Memory B cell (primary cell): ENCODE data around the gene LACC1.
A peak's percentile ranks its signal among the peaks of the same experiment; 100 is the strongest.

ENCODE experiments used
- ATAC-seq: fragments of 150-1000 bp; cut with Tn5 transposase; 2 replicates; pipeline ENCODE4 v1.10.0; 2021; ENCODE audit warnings: low read depth, mild to moderate bottlenecking, moderate library complexity
- DNase-seq, 2 donors: peaks; one replicate each; pipeline ENCODE4 v3.0.0; 2022; ENCODE audit warnings: low spot score in 2 of 2
- H3K27ac Mint-ChIP-seq: one replicate; pipeline ENCODE4 v1.8.0; 2022; ENCODE audit warnings: mild to moderate bottlenecking, moderate library complexity, mixed read lengths
- H3K27me3 Mint-ChIP-seq: one replicate; pipeline ENCODE4 v1.8.0; 2022; ENCODE audit warnings: mixed read lengths
- H3K36me3 Mint-ChIP-seq: one replicate; pipeline ENCODE4 v1.8.0; 2022; ENCODE audit warnings: mild to moderate bottlenecking, mixed read lengths
- H3K4me1 Mint-ChIP-seq: one replicate; pipeline ENCODE4 v1.8.0; 2022; ENCODE audit warnings: mixed read lengths
- H3K4me3 Mint-ChIP-seq: one replicate; pipeline ENCODE4 v1.8.0; 2022; ENCODE audit warnings: mild to moderate bottlenecking, moderate library complexity, mixed read lengths
- H3K9me3 Mint-ChIP-seq: one replicate; pipeline ENCODE4 v1.8.0; 2022; ENCODE audit warnings: mixed read lengths

Gene LACC1

GRCh38 chr13:43876366-43876765, 3.3 kb upstream of the LACC1 start:
- Mint-ChIP-seq H3K27me3 (no peaks in the 10 kb centered on the region), H3K4me3 (no peak overlapping the region), H3K36me3 (no peaks in the 10 kb centered on the region), H3K4me1 (peaks cover 27% of the 10 kb centered on the region), H3K27ac (no peak overlapping the region), H3K9me3 (no peaks in the 10 kb centered on the region)
- no peak for DNase-seq
- ATAC-seq, result no peak

- ATAC-seq, result no peak
- no peaks in the 10 kb centered on the region for H3K9me3 Mint-ChIP-seq
- H3K4me3 Mint-ChIP-seq, result peak overlapping the region; percentile 15
- H3K27me3 Mint-ChIP-seq, result no peaks in the 10 kb centered on the region
- H3K4me1 Mint-ChIP-seq, result peaks cover 27% of the 10 kb centered on the region
- peak overlapping the region; percentile 98 for H3K27ac Mint-ChIP-seq
- no peaks in the 10 kb centered on the region for H3K36me3 Mint-ChIP-seq
- DNase-seq, result no peak
These were observed 2.4 kb upstream of the LACC1 start for GRCh38 chr13:43877326-43877725.

GRCh38 chr13:43877766-43878165, 1.9 kb upstream of the LACC1 start:
- peak overlapping the region; percentile 98 for H3K27ac Mint-ChIP-seq
- ATAC-seq (no peak), DNase-seq (no peak)
- no peaks in the 10 kb centered on the region for H3K9me3 Mint-ChIP-seq
- peaks cover 27% of the 10 kb centered on the region for H3K4me1 Mint-ChIP-seq
- no peaks in the 10 kb centered on the region for H3K36me3 Mint-ChIP-seq
- H3K4me3 Mint-ChIP-seq, result peak overlapping the region; percentile 52
- H3K27me3 Mint-ChIP-seq, result no peaks in the 10 kb centered on the region

- H3K27ac Mint-ChIP-seq, result peak within 1 kb of the TSS; percentile 98
- H3K36me3 Mint-ChIP-seq, result peaks cover under 1% of the 10 kb centered on the region
These were observed 581 bp upstream of the LACC1 start, which contains the start of gene CCDC122 for GRCh38 chr13:43878892-43879754. TSS of gene CCDC122 (minus strand) at chr13:43879740. CDS start at chr13:43869376, 10,364 bp downstream.

GRCh38 chr13:43880214-43880855, 631 bp downstream of the LACC1 start:
- no peak for ATAC-seq
- Mint-ChIP-seq H3K36me3 (peaks cover 3% of the 10 kb centered on the region), H3K27ac (peak overlapping the region; percentile 98), H3K9me3 (no peaks in the 10 kb centered on the region), H3K4me1 (peaks cover 27% of the 10 kb centered on the region), H3K27me3 (no peaks in the 10 kb centered on the region), H3K4me3 (peak overlapping the region; percentile 97)
- DNase-seq, result no peak

More at GRCh38 chr13:43878892-43879754, 581 bp upstream of the LACC1 start, which contains the start of gene CCDC122:
- H3K4me1 Mint-ChIP-seq, result peaks cover 27% of the 10 kb centered on the region
- no peaks in the 10 kb centered on the region for H3K27me3 Mint-ChIP-seq
- H3K4me3 Mint-ChIP-seq, result peak within 1 kb of the TSS; percentile 97
- peak; percentile 73 to 77 for DNase-seq
- peak; percentile 86 for ATAC-seq
- H3K9me3 Mint-ChIP-seq, result no peaks in the 10 kb centered on the region

GRCh38 chr13:43880926-43881325, 1.2 kb downstream of the LACC1 start:
- DNase-seq (no peak), ATAC-seq (no peak)
- Mint-ChIP-seq H3K27me3 (no peaks in the 10 kb centered on the region), H3K27ac (no peak overlapping the region), H3K4me1 (peaks cover 27% of the 10 kb centered on the region), H3K36me3 (peaks cover 6% of the 10 kb centered on the region), H3K4me3 (no peak overlapping the region), H3K9me3 (no peaks in the 10 kb centered on the region)

- Mint-ChIP-seq H3K4me1 (peaks cover 27% of the 10 kb centered on the region), H3K4me3 (no peak overlapping the region), H3K27me3 (no peaks in the 10 kb centered on the region), H3K36me3 (peaks cover 6% of the 10 kb centered on the region), H3K27ac (no peak overlapping the region), H3K9me3 (no peaks in the 10 kb centered on the region)
- DNase-seq (no peak), ATAC-seq (no peak)
These were observed 1.9 kb downstream of the LACC1 start for GRCh38 chr13:43881580-43881979.

- Mint-ChIP-seq H3K4me1 (peaks cover 14% of the 10 kb centered on the region), H3K9me3 (no peaks in the 10 kb centered on the region), H3K36me3 (peaks cover 6% of the 10 kb centered on the region), H3K27me3 (no peaks in the 10 kb centered on the region), H3K27ac (no peak overlapping the region), H3K4me3 (no peak overlapping the region)
- DNase-seq (no peak), ATAC-seq (no peak)
These were observed 3.9 kb downstream of the LACC1 start for GRCh38 chr13:43883631-43884030.

GRCh38 chr13:43884222-43884621, 4.5 kb downstream of the LACC1 start:
- Mint-ChIP-seq H3K4me1 (peaks cover 11% of the 10 kb centered on the region), H3K27me3 (no peaks in the 10 kb centered on the region), H3K36me3 (peaks cover 6% of the 10 kb centered on the region), H3K27ac (no peak overlapping the region), H3K9me3 (no peaks in the 10 kb centered on the region), H3K4me3 (no peak overlapping the region)
- ATAC-seq, result no peak
- no peak for DNase-seq

GRCh38 chr13:43894438-43894837, 14.7 kb downstream of the LACC1 start:
- Mint-ChIP-seq H3K4me3 (no peak overlapping the region), H3K27me3 (no peaks in the 10 kb centered on the region), H3K4me1 (peaks cover 2% of the 10 kb centered on the region), H3K27ac (no peak overlapping the region), H3K36me3 (peaks cover 5% of the 10 kb centered on the region), H3K9me3 (no peaks in the 10 kb centered on the region)
- DNase-seq (no peak), ATAC-seq (no peak)

- ATAC-seq (no peak), DNase-seq (no peak)
- Mint-ChIP-seq H3K4me3 (no peak overlapping the region), H3K27ac (no peak overlapping the region), H3K9me3 (no peaks in the 10 kb centered on the region), H3K36me3 (peaks cover 3% of the 10 kb centered on the region), H3K27me3 (no peaks in the 10 kb centered on the region), H3K4me1 (peaks cover 2% of the 10 kb centered on the region)
These were observed 16.2 kb downstream of the LACC1 start for GRCh38 chr13:43895940-43896339.

- H3K4me3 Mint-ChIP-seq, result no peak overlapping the region
- peaks cover 14% of the 10 kb centered on the region for H3K27me3 Mint-ChIP-seq
- H3K9me3 Mint-ChIP-seq, result no peaks in the 10 kb centered on the region
- peak; percentile 63 for ATAC-seq
- no peak overlapping the region for H3K27ac Mint-ChIP-seq
- peak in 1 of 2 donors; percentile 60 for DNase-seq
- H3K36me3 Mint-ChIP-seq, result no peaks in the 10 kb centered on the region
- no peaks in the 10 kb centered on the region for H3K4me1 Mint-ChIP-seq
These were observed 25.8 kb downstream of the LACC1 start for GRCh38 chr13:43905435-43906031.

- Mint-ChIP-seq H3K4me3 (no peak overlapping the region), H3K27ac (no peak overlapping the region), H3K4me1 (no peaks in the 10 kb centered on the region), H3K9me3 (no peaks in the 10 kb centered on the region), H3K36me3 (no peaks in the 10 kb centered on the region), H3K27me3 (peaks cover 20% of the 10 kb centered on the region)
- peak; percentile 43 for ATAC-seq
- DNase-seq, result peak in 1 of 2 donors; percentile 17
These were observed 28.7 kb downstream of the LACC1 start for GRCh38 chr13:43908156-43909126.
